HG03457 (cell line): ENCODE results near the gene VAV2.
"Not testable (repeated sequence)": the region's sequence is repeated elsewhere in the genome, so short reads cannot be mapped to it uniquely, and the experiment has no call there.

ENCODE experiments used
- ATAC-seq: cut with Tn5 transposase; IDR thresholded peaks from one replicate; pipeline ENCODE4 v1.9.1; 2021; ENCODE audit warnings: moderate number of reproducible peaks; ENCODE audit not compliant: unreplicated experiment

VAV2 gene

DNA sequence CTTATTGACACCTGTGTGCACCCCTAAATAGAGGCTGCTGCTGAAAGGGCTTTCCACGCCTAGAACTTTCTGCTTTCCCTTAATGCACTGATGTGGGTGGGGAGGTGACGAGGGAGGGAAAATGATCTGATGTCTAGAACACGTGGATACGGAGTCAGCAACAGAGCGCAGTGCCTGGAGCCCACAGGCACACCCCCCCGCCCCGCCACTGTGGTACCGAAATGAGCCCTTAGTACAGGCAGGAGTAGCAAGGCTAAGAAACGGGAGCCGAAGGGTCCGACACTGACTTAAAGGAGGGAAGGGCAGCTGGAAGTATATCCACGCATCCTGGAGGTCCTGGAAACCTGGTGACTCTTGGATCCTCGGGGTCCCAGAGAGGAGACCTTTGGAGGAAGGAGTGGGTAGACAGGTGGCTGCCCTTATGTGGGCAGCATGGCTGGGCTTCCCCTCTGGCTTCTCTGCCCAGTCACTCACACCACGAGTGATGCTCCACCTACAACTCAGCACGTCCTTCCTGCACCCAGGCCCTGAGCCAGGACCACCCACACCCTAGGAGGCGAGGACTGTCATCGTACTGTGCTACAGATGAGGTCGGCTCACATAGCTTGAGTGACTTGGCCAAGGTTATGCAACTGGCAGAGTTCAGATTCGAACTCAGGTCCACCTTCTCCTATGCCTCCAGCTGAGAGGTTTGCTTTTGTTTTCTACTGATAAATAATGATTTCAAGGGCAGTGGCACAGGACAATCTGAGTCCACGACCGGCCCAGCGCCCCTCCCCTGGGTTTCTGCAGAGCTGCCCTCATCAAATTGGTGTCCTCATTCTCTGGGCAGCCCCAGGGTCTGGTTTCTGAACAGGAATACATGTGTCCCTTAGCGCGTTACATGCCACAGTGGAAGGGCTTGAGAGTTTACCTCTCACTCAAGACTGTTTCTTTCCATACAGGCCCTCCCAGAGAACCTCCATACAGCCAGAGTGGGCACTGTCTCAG, 4.7 kb upstream of the VAV2 start:
- ATAC-seq, result no peak

DNA sequence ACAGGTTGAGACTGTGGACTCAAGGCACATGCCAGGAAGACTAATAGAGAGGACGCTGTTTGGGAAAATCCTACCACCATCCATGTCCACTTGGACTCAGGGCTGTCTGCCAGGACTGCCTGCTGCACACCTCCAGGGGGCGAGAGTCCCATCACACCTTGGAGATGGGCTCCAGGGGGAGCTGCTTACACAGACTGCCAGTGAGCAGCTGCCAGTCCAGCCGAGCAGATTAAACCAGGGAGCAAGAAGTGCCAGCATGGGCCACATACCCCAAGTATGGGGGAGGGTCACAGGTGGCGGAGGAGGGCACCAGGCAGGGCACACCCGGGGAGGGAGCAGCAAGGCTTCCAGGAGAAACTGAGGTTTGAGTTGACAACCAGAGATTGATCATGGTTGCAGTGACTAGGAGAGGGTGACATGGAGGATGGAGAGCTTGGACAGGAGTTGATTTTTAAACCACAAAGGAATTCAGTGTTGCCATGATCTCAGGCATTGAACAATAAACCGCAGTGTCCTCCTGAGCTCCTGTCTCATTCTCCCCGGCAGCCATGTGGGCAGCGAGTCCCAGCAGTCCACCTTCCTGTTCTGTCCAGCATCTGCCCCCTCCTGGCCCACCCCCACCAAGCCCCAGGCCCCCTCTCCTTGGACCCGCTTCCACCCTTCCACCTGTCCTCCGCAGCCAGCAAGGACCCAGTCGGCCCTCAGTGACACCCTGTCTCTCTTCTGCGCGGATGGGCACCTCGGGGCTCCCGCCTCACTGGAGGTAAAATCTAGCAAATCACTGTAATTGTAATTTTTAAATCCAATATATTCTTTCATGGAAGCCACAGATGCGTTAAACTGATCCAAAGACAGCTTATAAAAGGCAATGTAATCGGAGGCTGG, 3.1 kb upstream of the VAV2 start:
- no peak for ATAC-seq

DNA sequence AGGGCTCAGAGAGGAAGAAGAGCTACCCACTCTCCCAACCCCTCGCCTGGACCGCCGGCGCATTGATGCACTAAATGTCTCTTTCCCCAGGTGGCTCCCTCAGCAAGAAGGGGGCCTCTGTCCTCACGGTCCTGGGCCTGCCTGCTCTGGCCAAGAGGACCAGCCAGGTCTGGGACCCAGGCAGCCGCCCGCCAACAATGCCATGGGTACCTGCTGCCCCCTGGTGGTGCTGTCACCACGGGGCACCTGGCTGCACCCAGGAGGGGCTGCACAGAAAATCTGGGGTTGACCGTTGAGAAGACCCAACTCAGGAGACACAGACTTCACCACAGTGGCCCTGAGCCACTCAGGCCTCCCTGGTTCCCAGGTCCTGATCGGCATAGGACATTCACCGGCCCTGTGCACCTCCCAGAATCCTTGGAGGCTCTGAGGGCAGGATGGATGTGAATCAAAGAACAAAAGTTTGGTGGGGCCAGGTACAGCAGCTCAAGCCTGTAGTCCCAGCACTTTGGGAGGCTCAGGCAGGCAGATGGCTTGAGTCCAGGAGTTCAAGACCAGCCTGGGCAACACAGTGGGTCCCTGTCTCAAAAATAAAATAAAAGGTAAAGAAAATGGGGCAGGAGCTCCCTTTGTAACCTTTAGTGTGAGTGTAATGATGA, 2.4 kb upstream of the VAV2 start:
- ATAC-seq, result no peak

DNA sequence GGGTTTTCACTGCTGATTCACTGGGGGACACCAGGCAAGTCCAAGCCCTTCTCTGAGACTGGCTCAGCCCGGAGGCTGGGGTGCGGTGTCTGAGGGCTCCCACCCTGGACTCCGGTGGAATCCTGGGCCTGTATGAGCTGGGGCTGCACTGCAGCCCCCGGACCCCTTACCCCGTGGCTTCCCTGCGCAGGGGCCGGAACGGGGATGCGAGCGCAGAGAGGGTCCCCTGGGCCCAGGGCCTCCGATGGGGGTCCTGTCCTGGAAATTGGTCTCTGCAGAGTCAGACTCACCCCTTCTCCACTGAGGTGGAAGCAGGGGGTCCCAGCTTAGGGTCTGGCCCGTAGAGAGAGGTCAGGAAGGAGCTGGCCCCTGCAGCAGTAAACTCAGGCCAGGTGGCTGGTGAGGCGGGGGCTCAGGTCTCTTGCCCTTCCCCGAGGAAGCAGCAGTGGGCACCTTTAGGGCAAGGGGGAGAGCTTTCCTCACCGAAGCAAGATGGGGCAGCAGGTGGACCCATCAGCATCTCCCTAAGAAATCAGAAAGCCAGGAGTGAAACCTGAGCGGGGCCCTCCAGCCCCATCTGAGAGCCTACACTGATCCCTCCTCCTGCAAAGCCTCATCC, 1.6 kb upstream of the VAV2 start:
- no peak for ATAC-seq

DNA sequence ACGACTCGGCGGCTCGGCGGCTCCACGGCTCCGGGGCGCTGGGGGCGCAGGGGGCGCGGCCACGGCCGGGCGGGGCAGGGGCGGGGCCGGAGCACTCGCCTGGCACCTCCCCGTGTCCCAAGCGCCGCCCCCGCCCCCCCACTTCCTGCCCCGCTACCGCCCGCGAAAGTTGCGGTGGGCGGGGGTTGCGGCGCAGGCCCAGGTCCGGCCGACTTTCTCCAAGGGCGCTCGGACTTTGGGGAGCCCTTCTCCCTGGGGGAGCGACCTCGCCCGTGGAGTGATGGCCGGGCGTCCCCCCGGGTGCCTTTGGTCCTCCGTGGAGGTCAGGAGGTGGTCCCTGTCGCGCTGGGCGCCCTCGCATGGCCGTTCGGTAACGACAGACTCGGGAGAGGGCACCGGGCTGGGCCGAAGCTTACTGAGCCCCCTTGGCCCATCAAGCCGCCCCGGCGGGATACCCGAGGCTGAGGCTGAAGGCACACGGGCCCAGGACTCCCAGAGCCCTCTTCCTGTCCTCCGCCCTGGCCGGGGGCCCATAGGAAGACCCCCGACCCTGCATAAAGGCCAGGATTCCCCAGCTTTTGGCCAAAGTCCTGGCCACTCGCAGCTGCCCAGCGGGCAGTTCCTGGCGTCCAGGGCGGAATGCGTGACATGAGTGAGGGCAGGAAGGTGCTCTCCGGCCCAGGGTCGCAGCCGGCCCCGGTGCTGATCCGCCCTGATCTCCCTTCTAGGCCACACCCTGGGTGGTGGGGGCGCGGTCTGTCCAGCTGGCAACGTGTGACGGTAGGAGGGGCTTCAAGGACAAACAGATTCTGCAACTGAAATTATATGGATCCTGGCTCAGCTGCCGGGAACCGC, 883 bp upstream of the VAV2 start:
- ATAC-seq, result no peak

DNA sequence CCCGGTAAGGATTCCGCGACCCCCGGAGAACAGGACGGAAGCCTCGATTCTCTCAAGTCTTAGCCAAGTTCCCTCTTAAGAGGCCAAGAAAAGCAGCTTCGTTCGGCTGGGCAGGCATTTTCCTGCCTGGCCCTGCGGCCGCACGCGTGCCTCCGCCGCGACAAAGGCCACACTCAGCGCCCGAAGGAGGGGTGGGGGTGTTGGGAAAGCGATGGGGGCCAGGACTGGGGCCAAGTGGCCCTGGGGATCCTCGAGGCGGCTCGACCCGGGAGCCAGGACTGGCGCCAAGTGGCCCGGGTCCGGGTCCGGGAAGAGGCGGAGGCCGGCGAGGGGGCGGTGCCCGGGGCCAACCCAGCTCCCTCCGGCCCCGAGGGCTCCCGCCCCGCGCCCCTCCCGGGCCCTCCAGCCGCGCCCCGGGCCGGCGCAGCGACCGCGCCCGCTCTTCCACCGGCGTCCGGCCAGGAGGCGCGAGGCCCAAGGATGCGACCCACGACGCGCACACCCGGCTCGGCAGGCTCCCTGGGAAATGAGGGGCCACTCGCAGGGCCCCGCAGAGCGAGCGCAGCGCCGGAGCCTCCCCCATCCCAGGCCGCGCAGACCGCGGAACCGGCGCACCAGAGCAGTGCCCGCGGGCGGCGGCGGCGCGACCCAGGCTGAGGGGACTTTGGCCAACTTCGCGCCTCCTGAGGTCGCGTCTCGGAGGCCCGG, 756 bp downstream of the VAV2 start:
- ATAC-seq, result no peak

DNA sequence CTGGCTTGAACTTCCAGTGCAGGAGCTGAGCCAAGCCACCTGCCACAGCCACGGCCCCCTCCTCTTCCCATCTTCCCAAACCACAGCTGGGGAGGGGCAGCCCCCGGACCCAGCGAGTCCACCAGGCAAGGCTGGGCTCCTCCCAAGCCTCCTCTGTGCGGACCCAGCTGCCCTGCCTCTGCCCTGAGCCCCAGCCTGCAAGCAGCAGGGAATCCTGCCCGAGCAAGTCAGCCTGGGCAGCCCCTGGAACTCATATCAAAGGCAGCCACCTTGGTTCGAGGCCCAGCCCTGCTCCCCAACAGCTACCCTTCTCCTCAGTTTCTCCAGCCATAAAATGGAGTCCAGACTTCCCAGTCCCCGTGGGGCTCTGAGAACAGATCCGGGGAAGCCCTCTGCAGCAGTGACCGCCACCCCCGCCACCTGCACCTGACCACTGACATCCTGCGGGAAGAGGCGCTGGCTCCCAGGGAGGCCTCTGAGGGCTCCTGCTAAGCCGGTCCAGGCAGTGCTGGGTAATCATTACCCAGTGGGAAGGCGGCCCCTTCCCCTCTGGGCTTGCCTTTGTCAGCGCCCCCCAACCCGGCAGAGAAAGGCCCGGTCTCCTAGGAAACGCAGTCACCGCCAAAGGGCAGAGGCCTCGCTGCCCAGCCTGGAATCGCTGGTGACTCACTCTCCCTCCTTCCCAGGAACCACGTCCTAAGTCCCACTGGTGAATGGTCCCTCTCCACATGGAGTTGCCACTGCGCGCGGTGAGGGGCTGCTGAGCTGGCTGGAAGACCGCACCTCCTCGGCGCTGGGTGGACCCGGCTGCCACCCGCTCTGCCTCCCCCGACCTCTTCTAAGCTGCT, 1.5 kb downstream of the VAV2 start:
- no peak for ATAC-seq

DNA sequence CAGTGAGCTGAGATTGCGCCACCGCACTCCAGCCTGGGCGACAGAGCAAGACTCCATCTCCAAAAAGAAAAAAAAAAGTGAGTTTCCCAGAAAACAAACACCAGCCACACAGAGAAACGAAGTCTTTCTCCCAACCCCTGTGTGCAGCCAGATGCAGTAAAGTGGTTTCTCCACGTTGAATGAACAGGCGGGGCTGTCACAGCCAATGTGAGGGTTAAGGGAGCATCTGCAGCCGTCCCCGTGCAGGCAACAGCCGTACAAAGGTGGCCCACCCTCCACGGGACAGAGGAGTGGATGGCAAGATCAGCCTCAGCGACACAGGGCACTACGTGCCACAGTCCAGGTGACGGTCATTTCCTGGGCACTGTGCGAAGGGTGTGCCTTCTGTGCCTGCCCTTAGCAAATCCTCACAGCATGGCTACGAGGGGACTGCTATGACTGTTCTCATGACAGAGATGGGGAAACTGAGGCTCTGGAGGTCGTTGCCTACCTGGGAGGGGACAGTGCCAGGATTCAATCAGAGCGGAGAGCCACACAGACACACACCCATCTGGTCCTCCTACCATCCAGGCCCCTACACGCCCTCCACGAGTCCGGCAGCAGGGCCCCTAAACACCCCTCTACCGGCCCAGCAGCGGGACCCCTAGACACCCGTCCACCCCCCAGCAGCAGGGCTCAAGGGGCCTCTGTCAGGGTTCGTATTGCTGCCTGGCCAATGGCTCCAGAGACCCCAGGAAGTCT, 2.3 kb downstream of the VAV2 start:
- ATAC-seq, result no peak

DNA sequence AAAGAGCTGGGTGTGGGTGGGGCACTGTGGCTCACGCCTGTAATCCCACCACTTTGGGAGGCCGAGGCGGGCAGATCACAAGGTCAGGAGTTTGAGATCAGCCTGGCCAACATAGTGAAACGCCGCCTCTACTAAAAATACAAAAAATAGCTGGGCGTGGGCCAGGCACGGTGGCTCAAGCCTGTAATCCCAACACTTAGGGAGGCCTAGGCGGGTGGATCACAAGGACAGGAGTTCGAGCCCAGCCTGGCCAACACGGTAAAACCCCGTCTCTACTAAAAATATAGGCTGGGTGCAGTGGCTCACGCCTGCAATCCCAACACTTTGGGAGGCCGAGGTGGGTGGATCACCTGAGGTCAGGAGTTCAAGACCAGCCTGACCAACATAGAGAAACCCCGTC, 3.4 kb downstream of the VAV2 start:
- not testable (repeated sequence) for ATAC-seq

DNA sequence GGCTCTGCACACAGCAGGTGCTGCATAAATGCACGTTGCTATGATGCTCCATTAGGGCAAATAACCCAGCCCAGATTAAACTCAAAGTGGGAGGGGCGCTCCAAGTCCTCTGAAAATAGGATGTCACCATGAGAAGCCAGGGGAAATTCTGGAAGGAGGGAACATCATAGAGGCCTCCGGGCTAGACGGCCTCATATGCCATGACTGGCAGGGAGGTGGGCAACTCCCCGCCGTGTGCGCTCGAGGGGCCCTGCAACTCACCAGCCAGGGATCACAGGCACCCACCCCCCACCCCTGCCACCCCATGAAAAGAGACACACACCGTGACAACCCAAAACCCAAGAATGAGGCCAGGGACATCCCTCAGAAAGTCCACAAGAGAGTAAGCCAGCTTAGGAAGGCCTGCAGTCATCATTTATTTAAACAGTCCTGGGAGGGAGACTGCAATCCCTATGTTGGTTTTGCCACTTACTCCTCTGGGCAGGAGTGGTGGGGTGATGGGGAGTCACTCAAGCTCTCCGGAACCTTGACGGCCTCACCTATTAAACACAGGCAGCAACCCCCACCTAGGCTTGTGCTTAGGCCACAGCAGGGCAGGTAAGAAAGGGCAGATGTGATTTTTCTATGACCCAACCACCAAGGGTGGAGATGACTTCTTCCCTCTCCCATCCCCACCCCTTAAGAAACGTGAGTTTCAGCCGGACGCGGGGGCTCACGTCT, 4.0 kb downstream of the VAV2 start:
- ATAC-seq, result no peak

DNA sequence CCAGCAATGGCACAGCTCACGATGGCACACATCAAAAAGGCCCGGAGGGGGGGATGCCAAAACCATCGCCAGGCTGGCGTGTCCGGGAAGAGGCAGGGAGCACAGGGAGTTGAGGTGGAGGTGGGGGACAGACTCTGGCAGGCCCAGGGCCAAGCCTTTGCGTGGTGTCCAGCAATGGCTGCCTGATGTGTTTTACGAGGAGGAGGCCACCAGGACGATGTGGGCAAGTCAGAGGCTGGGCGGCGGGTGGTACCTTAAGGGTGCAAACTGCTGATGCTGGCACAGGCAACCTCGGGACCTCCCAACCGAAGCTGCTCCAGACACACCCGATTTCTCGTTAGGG, 4.7 kb downstream of the VAV2 start:
- no peak for ATAC-seq

DNA sequence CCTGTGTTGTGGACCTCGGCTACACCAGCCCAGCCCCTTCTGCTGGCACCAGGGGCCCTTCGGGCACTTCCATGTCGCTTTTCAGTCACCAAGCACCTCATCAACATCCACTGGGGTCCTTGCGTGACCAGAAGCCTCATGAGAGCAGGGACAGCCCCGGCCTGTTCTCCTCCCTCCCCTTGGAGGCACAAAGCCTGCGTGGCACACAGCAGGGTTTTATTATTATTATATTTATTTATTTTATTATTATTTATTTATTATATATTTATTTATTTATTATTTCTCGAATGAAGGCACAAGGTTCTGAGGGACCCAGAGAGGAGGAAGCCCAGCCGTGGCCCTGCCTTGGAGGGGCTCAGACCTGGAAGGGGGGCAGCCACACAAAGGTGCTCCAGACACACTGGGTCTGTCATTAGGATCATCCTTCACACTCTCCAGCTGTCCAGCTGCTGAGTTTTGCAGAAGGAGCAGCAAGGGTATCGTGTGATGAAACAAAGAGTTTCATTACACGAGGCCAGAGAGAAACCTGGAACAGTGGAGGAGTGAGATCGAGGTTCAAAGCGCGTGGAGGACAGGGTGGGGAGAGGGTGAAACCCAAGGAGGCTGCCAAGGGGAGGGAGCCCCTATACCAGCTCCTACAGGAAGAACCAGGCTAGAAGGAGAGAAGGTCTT, 5.2 kb downstream of the VAV2 start:
- no peak for ATAC-seq

DNA sequence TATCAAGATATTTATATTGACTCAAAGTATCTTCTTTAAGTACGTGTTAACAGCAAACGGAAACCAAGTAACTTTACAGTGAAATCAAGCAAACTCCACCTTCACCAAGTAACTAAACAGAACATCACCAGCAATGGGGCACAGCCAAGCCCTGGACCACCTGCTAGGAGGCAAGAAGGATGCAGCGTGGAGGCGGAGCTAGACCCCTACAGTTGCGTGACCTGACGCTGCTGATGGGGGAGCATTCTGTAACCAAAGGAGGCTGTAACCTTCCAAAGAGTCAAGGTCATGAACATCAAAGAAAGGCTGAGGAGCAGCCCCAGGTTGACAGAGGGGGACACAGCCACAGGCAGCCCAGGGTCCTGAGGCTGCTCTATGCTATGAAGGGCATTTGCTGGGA, 6.1 kb downstream of the VAV2 start:
- no peak for ATAC-seq

DNA sequence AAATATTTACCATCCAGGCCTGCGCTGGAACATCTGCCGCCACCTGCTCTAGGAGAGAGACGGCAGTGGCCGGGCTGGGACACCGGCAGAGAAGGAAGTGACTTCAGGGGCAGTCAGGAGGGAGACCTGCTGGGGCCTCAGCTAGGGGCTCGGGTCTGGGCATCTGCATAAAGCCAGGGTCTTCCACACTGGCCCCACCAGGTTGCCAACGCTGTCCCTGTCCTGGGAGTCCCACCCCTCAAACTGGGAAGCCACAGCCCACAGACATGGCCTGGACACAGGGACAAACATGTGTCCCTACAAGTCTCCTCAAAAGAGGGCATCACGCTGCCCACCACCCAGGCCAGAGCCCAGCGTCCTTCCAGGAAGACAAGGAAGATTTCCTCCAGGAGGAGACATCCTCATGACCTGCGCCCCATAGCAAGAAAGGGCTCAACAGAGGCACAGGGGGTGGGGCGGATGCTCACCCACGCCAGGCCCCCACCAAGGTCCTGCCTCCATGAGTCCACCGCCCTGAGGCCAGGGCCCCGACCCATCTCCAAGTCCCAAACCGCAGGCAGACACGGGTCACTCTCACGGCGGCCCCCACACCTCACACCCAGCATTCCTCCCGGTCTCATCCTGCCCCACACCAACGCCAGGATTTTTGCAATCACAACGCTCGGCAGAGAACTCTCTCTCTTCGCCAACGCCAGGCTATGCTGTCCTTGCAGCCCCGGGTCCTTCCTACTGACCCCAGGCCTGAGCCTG, 9.0 kb downstream of the VAV2 start:
- no peak for ATAC-seq

DNA sequence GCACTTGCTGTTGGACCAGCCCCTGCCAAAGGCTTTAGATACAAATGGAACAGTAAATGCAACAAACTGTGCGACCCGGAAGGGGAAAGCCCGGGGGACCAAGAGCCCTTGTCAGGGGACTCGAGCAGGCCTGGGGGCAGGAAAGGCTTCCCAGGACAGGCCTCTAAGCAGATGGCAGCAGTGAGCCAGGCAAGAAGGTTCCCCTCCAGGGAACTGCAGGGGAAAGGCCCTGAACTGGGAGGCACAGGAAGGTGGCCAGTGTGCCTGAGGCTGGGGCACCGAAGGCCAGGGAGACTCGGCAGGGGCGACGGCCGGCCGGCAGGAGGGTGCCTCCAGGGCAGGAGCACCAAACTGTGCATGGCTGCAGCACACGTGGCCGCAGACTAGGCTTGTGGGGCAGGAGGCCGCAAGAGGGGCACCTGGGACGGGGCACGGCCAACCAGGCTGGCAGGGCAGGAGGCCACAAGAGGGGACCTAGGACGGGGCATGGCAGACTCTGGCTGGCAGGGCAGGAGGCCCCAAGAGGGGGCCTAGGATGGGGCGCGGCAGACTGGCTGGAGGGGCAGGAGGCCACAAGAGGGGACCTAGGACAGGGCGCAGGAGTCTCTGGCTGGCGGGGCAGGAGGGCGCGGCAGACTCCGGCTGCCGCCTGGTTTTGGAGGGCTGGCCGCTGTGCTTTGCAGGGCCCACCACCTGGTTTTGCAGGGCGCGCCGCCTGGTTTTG, 10.0 kb downstream of the VAV2 start:
- ATAC-seq, result no peak
